GM12874 (cell line): ENCODE measurements around the gene FBXW11.

Source experiments
- CTCF ChIP-seq: IDR thresholded peaks from 2 replicates; pipeline ENCODE4 v1.5.1; 2011; ENCODE audit warnings: low read depth, mild to moderate bottlenecking, control low read depth, low read length, moderate library complexity; ENCODE audit not compliant: insufficient read depth

The FBXW11 gene

GRCh38 chr5:172002840-172003512, 3.5 kb downstream of the FBXW11 start:
- no peak for TF ChIP-seq CTCF

- TF ChIP-seq CTCF: peak; percentile 49; the same call in 1 of the 2 replicates
Measured at GRCh38 chr5:172002310-172002709, 4.1 kb downstream of the FBXW11 start.

- no peak for TF ChIP-seq CTCF
Measured at GRCh38 chr5:171999877-172000276, 6.6 kb downstream of the FBXW11 start.

- no peak for TF ChIP-seq CTCF
Measured at GRCh38 chr5:171999100-171999499, 7.3 kb downstream of the FBXW11 start.

GRCh38 chr5:171997011-171997410, 9.4 kb downstream of the FBXW11 start:
- TF ChIP-seq CTCF: no peak

- TF ChIP-seq CTCF: no peak
Measured at GRCh38 chr5:171992813-171993212, 13.6 kb downstream of the FBXW11 start.

- TF ChIP-seq CTCF: no peak
Measured at GRCh38 chr5:171992305-171992704, 14.1 kb downstream of the FBXW11 start.
